HEK293 (cell line): Measurements from ENCODE around the gene KLHL14.

Experiments used
- CTCF ChIA-PET: fragments of 350-600 bp; formaldehyde crosslinking; extraction: SDS; loops from one replicate; lab custom pipeline; 2021; ENCODE audit warnings: antibody characterized with exemption; lab: Yijun Ruan, JAX
- POLR2A ChIA-PET: fragments of 300-600 bp; formaldehyde crosslinking; extraction: SDS; loops from one replicate; lab custom pipeline; 2020; ENCODE audit warnings: antibody characterized with exemption, inconsistent platforms; lab: Yijun Ruan, JAX
- H3K27ac ChIP-seq: fragments of 200-500 bp; sonication (Bioruptor generic); 2 replicates; pipeline ENCODE4 v1.5.1; 2014; ENCODE audit warnings: low read depth, low read length, control low read depth, inconsistent platforms; ENCODE audit errors: extremely low read depth
- H3K36me3 ChIP-seq, 2 experiments: fragments of 200-500 bp in 1 of 2; sonication (Bioruptor generic) in 1 of 2; 1 replicate in 1 of 2; 2 replicates in 1 of 2; pipeline ENCODE4 v1.5.1; 2014 to 2017; ENCODE audit warnings: inconsistent platforms in 2 of 2, low read length in 2 of 2; ENCODE audit not compliant: control insufficient read depth in 2 of 2, insufficient read depth in 1 of 2
- H3K4me1 ChIP-seq: fragments of 200-500 bp; sonication (Bioruptor generic); 2 replicates; pipeline ENCODE4 v1.5.1; 2014; ENCODE audit warnings: mild to moderate bottlenecking, low read length, inconsistent platforms; ENCODE audit not compliant: control insufficient read depth, insufficient read depth
- H3K4me3 ChIP-seq: 2 replicates; pipeline ENCODE4 v1.5.1; 2011; ENCODE audit warnings: low read depth, mild to moderate bottlenecking, control low read depth, low read length, moderate library complexity
- H3K9me3 ChIP-seq: fragments of 200-500 bp; sonication (Bioruptor generic); 2 replicates; pipeline ENCODE4 v1.5.1; 2014; ENCODE audit warnings: low read depth, low read length, inconsistent platforms; ENCODE audit not compliant: control insufficient read depth, insufficient read depth
- KLF10 ChIP-seq: fragments of 450-650 bp; IDR thresholded peaks from 2 replicates; pipeline ENCODE4 v1.5.1; 2018; ENCODE audit warnings: missing biosample characterization, mild to moderate bottlenecking, missing genetic modification characterization
- PRDM1 ChIP-seq: fragments of 450-650 bp; formaldehyde crosslinking; IDR thresholded peaks from 2 replicates; pipeline ENCODE4; 2016; ENCODE audit warnings: missing biosample characterization, missing genetic modification characterization
- REPIN1 ChIP-seq: fragments of 450-650 bp; formaldehyde crosslinking; IDR thresholded peaks from 2 replicates; pipeline ENCODE4 v1.5.1; 2017; ENCODE audit warnings: missing biosample characterization, missing genetic modification characterization, low read depth
- SP2 ChIP-seq: fragments of 450-650 bp; formaldehyde crosslinking; IDR thresholded peaks from 2 replicates; pipeline ENCODE4 v1.5.1; 2016; ENCODE audit warnings: missing biosample characterization, missing genetic modification characterization
- TRIM28 ChIP-seq: IDR thresholded peaks from 2 replicates; pipeline ENCODE4 v1.6.1; 2011; ENCODE audit warnings: low read length, control low read depth, borderline replicate concordance
- ZBTB11 ChIP-seq: fragments of 450-650 bp; formaldehyde crosslinking; conservative IDR thresholded peaks from 2 replicates; pipeline ENCODE4 v1.5.1; 2016; ENCODE audit warnings: low read depth, missing biosample characterization, missing genetic modification characterization
- ZFP3 ChIP-seq: fragments of 450-650 bp; formaldehyde crosslinking; IDR thresholded peaks from 2 replicates; pipeline ENCODE4 v1.5.1; 2016; ENCODE audit warnings: low read depth, missing biosample characterization, missing genetic modification characterization
- ZNF121 ChIP-seq: fragments of 450-650 bp; formaldehyde crosslinking; IDR thresholded peaks from 2 replicates; pipeline ENCODE4 v1.5.1; 2016; ENCODE audit warnings: missing biosample characterization, missing genetic modification characterization
- ZNF132 ChIP-seq: fragments of 450-650 bp; formaldehyde crosslinking; IDR thresholded peaks from 2 replicates; pipeline ENCODE4 v1.5.1; 2017; ENCODE audit warnings: missing biosample characterization, missing genetic modification characterization, borderline replicate concordance
- ZNF133 ChIP-seq: fragments of 450-650 bp; formaldehyde crosslinking; IDR thresholded peaks from 2 replicates; pipeline ENCODE4 v1.5.1; 2016; ENCODE audit warnings: missing biosample characterization, missing genetic modification characterization
- ZNF18 ChIP-seq: fragments of 450-650 bp; formaldehyde crosslinking; IDR thresholded peaks from 2 replicates; pipeline ENCODE4 v1.5.1; 2016; ENCODE audit warnings: missing biosample characterization, missing genetic modification characterization
- ZNF37A ChIP-seq: fragments of 450-650 bp; IDR thresholded peaks from 2 replicates; pipeline ENCODE4 v1.5.1; 2018; ENCODE audit warnings: missing biosample characterization, missing genetic modification characterization
- ZNF398 ChIP-seq: fragments of 450-650 bp; formaldehyde crosslinking; IDR thresholded peaks from 2 replicates; pipeline ENCODE4 v1.5.1; 2017; ENCODE audit warnings: missing biosample characterization, missing genetic modification characterization
- ZNF473 ChIP-seq: fragments of 450-650 bp; formaldehyde crosslinking; IDR thresholded peaks from 2 replicates; pipeline ENCODE4 v1.5.1; 2017; ENCODE audit warnings: missing biosample characterization, missing genetic modification characterization
- ZNF521 ChIP-seq: fragments of 450-650 bp; formaldehyde crosslinking; IDR thresholded peaks from 2 replicates; pipeline ENCODE4 v1.5.1; 2017; ENCODE audit warnings: missing biosample characterization, mild to moderate bottlenecking, missing genetic modification characterization
- ZNF692 ChIP-seq: fragments of 450-650 bp; formaldehyde crosslinking; IDR thresholded peaks from 2 replicates; pipeline ENCODE4 v1.5.1; 2016; ENCODE audit warnings: missing biosample characterization, missing genetic modification characterization
- ZNF792 ChIP-seq: fragments of 450-650 bp; formaldehyde crosslinking; IDR thresholded peaks from 2 replicates; pipeline ENCODE4 v1.5.1; 2016; ENCODE audit warnings: missing biosample characterization, missing genetic modification characterization
- TF ChIP-seq, protein P1 (sequence below): fragments of 450-650 bp; formaldehyde crosslinking; optimal IDR thresholded peaks from 2 replicates; pipeline ENCODE3; 2016; ENCODE audit warnings: missing biosample characterization, mild to moderate bottlenecking, missing genetic modification characterization
- TF ChIP-seq, protein P2 (sequence below): fragments of 450-650 bp; formaldehyde crosslinking; IDR thresholded peaks from 2 replicates; pipeline ENCODE4 v1.5.1; 2017; ENCODE audit warnings: missing biosample characterization, missing genetic modification characterization
- TF ChIP-seq, protein P3 (sequence below): fragments of 450-650 bp; formaldehyde crosslinking; IDR thresholded peaks from 2 replicates; pipeline ENCODE4 v1.5.1; 2016; ENCODE audit warnings: missing biosample characterization, missing genetic modification characterization

Gene KLHL14

GRCh38 chr18:32698153-32698552 lies 74.7 kb downstream of the KLHL14 start:
- H3K27ac ChIP-seq: no peak overlapping the region
- TF ChIP-seq PRDM1 (tag by site-specific recombination) (0 out of 2 replicates have a peak, but pooled peaks have one; percentile 26), ZNF398 (no peak), REPIN1 (tag by site-specific recombination) (no peak), SP2 (tag by site-specific recombination) (no peak), ZFP3 (tag by site-specific recombination) (no peak), ZNF37A (tag by site-specific recombination) (no peak), TRIM28 (peak; percentile 8; the same call in 1 of the 2 replicates), ZNF18 (tag by site-specific recombination) (no peak)
- H3K9me3 ChIP-seq: no peaks in the 10 kb centered on the region
- H3K36me3 ChIP-seq: no peaks in the 10 kb centered on the region
- H3K4me3 ChIP-seq: no peak overlapping the region
- CTCF ChIA-PET: interaction anchor here (1.2 to 1.3 kb wide), 2 partner anchors 16 to 17 kb away, joined by 3 to 4 read pairs; no protein-coding TSS in a partner anchor
- H3K4me1 ChIP-seq: no peaks in the 10 kb centered on the region
- POLR2A ChIA-PET: no interaction called here

- Histone ChIP-seq H3K4me1 (no peaks in the 10 kb centered on the region), H3K4me3 (no peak overlapping the region), H3K27ac (no peak overlapping the region), H3K36me3 (no peaks in the 10 kb centered on the region), H3K9me3 (no peaks in the 10 kb centered on the region)
- CTCF ChIA-PET: interaction anchor here (0.6 to 1.7 kb wide), 3 partner anchors 18 to 227 kb away, joined by 3 to 10 read pairs (median 5); no protein-coding TSS in a partner anchor
- POLR2A ChIA-PET: no interaction called here
- TF ChIP-seq ZNF521 (tag by site-specific recombination) (no peak), ZNF692 (tag by site-specific recombination) (no peak), ZNF133 (tag by site-specific recombination) (no peak), ZNF132 (no peak)
- TF ChIP-seq, protein P1, sequence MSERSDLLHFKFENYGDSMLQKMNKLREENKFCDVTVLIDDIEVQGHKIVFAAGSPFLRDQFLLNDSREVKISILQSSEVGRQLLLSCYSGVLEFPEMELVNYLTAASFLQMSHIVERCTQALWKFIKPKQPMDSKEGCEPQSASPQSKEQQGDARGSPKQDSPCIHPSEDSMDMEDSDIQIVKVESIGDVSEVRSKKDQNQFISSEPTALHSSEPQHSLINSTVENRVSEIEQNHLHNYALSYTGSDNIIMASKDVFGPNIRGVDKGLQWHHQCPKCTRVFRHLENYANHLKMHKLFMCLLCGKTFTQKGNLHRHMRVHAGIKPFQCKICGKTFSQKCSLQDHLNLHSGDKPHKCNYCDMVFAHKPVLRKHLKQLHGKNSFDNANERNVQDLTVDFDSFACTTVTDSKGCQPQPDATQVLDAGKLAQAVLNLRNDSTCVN (tag by site-specific recombination): no peak
Measured at GRCh38 chr18:32696376-32696775, 76.4 kb downstream of the KLHL14 start.

DNA sequence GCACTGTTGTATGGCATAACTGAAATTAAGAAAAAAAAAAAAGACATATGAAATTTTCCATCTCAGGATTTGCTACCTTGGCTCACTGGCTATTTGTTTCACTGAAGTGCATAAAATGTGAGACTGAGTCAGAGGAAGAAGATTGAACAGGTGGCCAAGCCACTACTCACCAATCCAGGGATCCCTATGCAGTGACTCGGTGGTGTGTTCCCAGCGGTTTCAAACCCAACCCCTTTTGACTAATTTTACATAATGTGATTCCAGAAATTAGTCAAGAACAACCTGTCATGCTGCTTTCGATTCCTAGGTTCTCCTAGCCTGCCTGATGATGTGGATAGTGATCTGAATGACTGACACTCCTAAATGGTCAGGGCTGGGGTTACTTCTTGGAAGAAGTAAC lies 77.3 kb downstream of the KLHL14 start:
- CTCF ChIA-PET: interaction anchor here (1.4 kb wide), 1 partner anchor 20 kb away, joined by 5 read pairs; no protein-coding TSS in a partner anchor
- TF ChIP-seq TRIM28: no peak
- TF ChIP-seq, protein P2, sequence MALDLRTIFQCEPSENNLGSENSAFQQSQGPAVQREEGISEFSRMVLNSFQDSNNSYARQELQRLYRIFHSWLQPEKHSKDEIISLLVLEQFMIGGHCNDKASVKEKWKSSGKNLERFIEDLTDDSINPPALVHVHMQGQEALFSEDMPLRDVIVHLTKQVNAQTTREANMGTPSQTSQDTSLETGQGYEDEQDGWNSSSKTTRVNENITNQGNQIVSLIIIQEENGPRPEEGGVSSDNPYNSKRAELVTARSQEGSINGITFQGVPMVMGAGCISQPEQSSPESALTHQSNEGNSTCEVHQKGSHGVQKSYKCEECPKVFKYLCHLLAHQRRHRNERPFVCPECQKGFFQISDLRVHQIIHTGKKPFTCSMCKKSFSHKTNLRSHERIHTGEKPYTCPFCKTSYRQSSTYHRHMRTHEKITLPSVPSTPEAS (tag by site-specific recombination): no peak
- TF ChIP-seq ZNF792 (tag by site-specific recombination): no peak
- no peak for TF ChIP-seq ZNF121 (tag by site-specific recombination)
- TF ChIP-seq KLF10 (tag by site-specific recombination): no peak
- TF ChIP-seq, protein P3, sequence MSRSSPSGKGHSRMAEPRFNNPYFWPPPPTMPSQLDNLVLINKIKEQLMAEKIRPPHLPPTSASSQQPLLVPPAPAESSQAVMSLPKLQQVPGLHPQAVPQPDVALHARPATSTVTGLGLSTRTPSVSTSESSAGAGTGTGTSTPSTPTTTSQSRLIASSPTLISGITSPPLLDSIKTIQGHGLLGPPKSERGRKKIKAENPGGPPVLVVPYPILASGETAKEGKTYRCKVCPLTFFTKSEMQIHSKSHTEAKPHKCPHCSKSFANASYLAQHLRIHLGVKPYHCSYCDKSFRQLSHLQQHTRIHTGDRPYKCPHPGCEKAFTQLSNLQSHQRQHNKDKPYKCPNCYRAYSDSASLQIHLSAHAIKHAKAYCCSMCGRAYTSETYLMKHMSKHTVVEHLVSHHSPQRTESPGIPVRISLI (tag by site-specific recombination): no peak
- no peak for TF ChIP-seq ZNF473
- TF ChIP-seq ZBTB11 (tag by site-specific recombination): no peak

More for the DNA sequence above, 77.3 kb downstream of the KLHL14 start:
- Histone ChIP-seq H3K4me1 (no peaks in the 10 kb centered on the region), H3K36me3 (no peaks in the 10 kb centered on the region), H3K4me3 (no peak overlapping the region), H3K9me3 (no peaks in the 10 kb centered on the region), H3K27ac (no peak overlapping the region)
- POLR2A ChIA-PET: no interaction called here
